Heart left ventricle (tissue), 16 donors: ENCODE data around the gene TRIML2. TPM values are rescaled to one million over a fixed set of nuclear protein-coding genes. Genes with fewer than 3 reads are reported as not detected.

Source experiments
- ATAC-seq, 4 donors: fragments of 200-7000 bp; cut with Tn5 transposase; one replicate each; pipeline ENCODE4 v1.9.1; 2020 to 2022; ENCODE audit warnings: moderate library complexity in 4 of 4, mild to moderate bottlenecking in 3 of 4, moderate number of reproducible peaks in 1 of 4
- DNase-seq, 5 donors: peaks; one replicate each; pipeline ENCODE4 v3.0.0-alpha.2; 2020
- H3K27ac ChIP-seq, 12 donors: fragments of 200-600 bp; sonication (generic) in 4 of 12; one replicate each; pipeline versions ENCODE4 v1.5.0 to v1.8.0; 2016 to 2022; ENCODE audit warnings: mild to moderate bottlenecking in 2 of 12
- H3K27me3 ChIP-seq, 9 donors: fragments of 200-600 bp; sonication (generic) in 2 of 9; one replicate each; pipeline versions ENCODE4 v1.5.1 to v1.8.0; 2016 to 2022; ENCODE audit warnings: mild to moderate bottlenecking in 3 of 9
- H3K36me3 ChIP-seq, 9 donors: fragments of 200-600 bp; sonication (generic) in 2 of 9; one replicate each; pipeline versions ENCODE4 v1.5.0 to v1.8.0; 2018 to 2022; ENCODE audit warnings: mild to moderate bottlenecking in 2 of 9
- H3K4me1 ChIP-seq, 12 donors: fragments of 200-600 bp; sonication (generic) in 4 of 12; one replicate each; pipeline versions ENCODE4 v1.5.0 to v1.8.0; 2016 to 2022; ENCODE audit warnings: mild to moderate bottlenecking in 3 of 12
- H3K4me3 ChIP-seq, 12 donors: fragments of 200-600 bp; sonication (generic) in 4 of 12; one replicate each; pipeline versions ENCODE4 v1.5.0 to v1.8.0; 2017 to 2022; ENCODE audit warnings: mild to moderate bottlenecking in 9 of 12, moderate library complexity in 4 of 12
- H3K9me3 ChIP-seq, 12 donors: fragments of 200-600 bp; sonication (generic) in 4 of 12; one replicate each; pipeline versions ENCODE4 v1.5.0 to v1.8.0; 2016 to 2022; ENCODE audit warnings: mild to moderate bottlenecking in 1 of 12
- CTCF ChIP-seq, 12 donors: fragments of 200-600 bp; sonication (generic) in 4 of 12; IDR thresholded peaks; one replicate each; pipeline versions ENCODE4 v1.5.0 to v1.8.0; 2018 to 2022; ENCODE audit warnings: antibody characterized with exemption in 12 of 12, mild to moderate bottlenecking in 5 of 12
- POLR2A ChIP-seq, 2 donors: fragments of 450-650 bp; IDR thresholded peaks; one replicate each; pipeline ENCODE4 v1.6.1; 2017; ENCODE audit warnings: antibody characterized with exemption in 2 of 2, mild to moderate bottlenecking in 2 of 2, moderate library complexity in 2 of 2
- WGBS, 4 donors: extraction: QIAGEN DNeasy Blood & Tissue Kit in 2 of 4; methylation state at CpG; one replicate each; pipeline versions ENCODE4 v1.1.5 to v1.1.7; 2013 to 2018; 5-methylcytosine and 5-hydroxymethylcytosine counted together
- intact Hi-C, 10 donors: fragments of 100-400 bp; cut with DNase I; formaldehyde crosslinking; loops; one replicate each; pipeline versions ENCODE4 v1.11.1 to v1.14.2; 2022
- long read RNA-seq, 3 donors: library from polyadenylated mRNA; unstranded; transcript quantifications; one replicate each; pipeline ENCODE4 v2.0.0, GENCODE V29; 2020 to 2021
- polyA plus RNA-seq, 2 donors: library from polyadenylated mRNA; stranded (reverse); fragments of 200-250 nt; gene quantifications; one replicate each; pipeline ENCODE4 v1.2.3, GENCODE V29; 2013
- total RNA-seq, 9 donors: library from RNA; depleted of rRNA in 2 of 9; stranded (reverse); fragments of >200 nt in 2 of 9; fragmentation: NEBNext Ultra II Directional in 3 of 9; extraction: Animal tissue kit (Norgen Biotek cat#: 25700) in 3 of 9; gene quantifications; one replicate each; pipeline versions ENCODE4 v1.1.0 to v1.2.4, GENCODE V29; 2016 to 2023
- donor health status: ischemic (EF 13 %, LVEDD 7.1; RV severe dilation, severe dysfunction).
- donor health status: healthy with polysubstance abuse.
- donor health status: DM: no; HTN: yes; CAD: no.
- donor health status: DM: no; HTN: no; CAD: no.
- donor health status: ischemic (EF 25% LVEDD 6.9; RV normal size, moderate dysfunction).
- donor health status: ischemic (EF 25% LVEDD 5.7; RV mildly dilated, moderate dysfunction).
- donor health status: healthy.
- donor health status: DM: yes; HTN: yes; CAD: no.
- donor health status: ischemic (EF 35%, LVEDD 5.7; RV mildly dilated, moderate dysfunction).
- donor health status: nonischemic (EF 11% LVEDD 7.7; RV severe dilation, severe dysfunction).
- donor health status: DM: yes; HTN: yes; CAD: no.
- donor health status: PGD.
- donor health status: ischemic (EF 29% LVEDD 5.4; RV normal size, mild dysfunction).
- donor health status: nonischemic (EF 23%, LVEDD 6.1; RV moderate dilation, normal function).

Gene TRIML2
- total RNA-seq, result not detected
- not detected for polyA plus RNA-seq
- long read RNA-seq, donor 1, result 0 reads
- long read RNA-seq, donor 2, result 0 reads
- long read RNA-seq, donor 3, result 0 reads

GRCh38 chr4:188109157-188109755 is at the start of gene TRIML2:
TSS of gene TRIML2 (minus strand) at chr4:188109603. CDS start at chr4:188105368, 4,235 bp downstream.
- intact Hi-C loops, result no loop called here
- peaks cover 0 to 6% (median 0%) of the 10 kb centered on the region in 9 donors for H3K27me3 ChIP-seq
- no peak for TF ChIP-seq POLR2A (IDR thresholded peaks at IDR 0.05)
- no peak for TF ChIP-seq CTCF (IDR thresholded peaks at IDR 0.05)
- no peaks in the 10 kb centered on the region for H3K36me3 ChIP-seq
- no peaks in the 10 kb centered on the region for H3K4me1 ChIP-seq
- WGBS, 4 donors, result 32 to 49% (median 37%) methylated on average over 11 of the region's 11 CpGs
- ATAC-seq, result no peak
- H3K9me3 ChIP-seq, result peaks cover 0 to 16% (median 0%) of the 10 kb centered on the region in 12 donors
- H3K4me3 ChIP-seq, result no peak within 1 kb of the TSS
- no peak for DNase-seq
- H3K27ac ChIP-seq, result no peak within 1 kb of the TSS

- ATAC-seq (no peak), DNase-seq (no peak)
- TF ChIP-seq POLR2A (IDR thresholded peaks at IDR 0.05) (no peak), CTCF (IDR thresholded peaks at IDR 0.05) (no peak)
- Histone ChIP-seq H3K4me3 (no peak overlapping the region), H3K4me1 (no peaks in the 10 kb centered on the region), H3K36me3 (no peaks in the 10 kb centered on the region), H3K9me3 (peaks cover 0 to 21% (median 4%) of the 10 kb centered on the region in 12 donors), H3K27me3 (no peaks in the 10 kb centered on the region), H3K27ac (no peak overlapping the region)
- intact Hi-C loops, result no loop called here
- 94 to 97% (median 94%) methylated on average over 10 of the region's 10 CpGs for WGBS, 4 donors
Observed at GRCh38 chr4:188158336-188158735, 48.9 kb upstream of the TRIML2 start.

GRCh38 chr4:188154668-188155405 is 45.4 kb upstream of the TRIML2 start:
- TF ChIP-seq POLR2A (IDR thresholded peaks at IDR 0.05), result no peak
- no peak for TF ChIP-seq CTCF (IDR thresholded peaks at IDR 0.05)
- H3K36me3 ChIP-seq, result no peaks in the 10 kb centered on the region
- no peaks in the 10 kb centered on the region for H3K27me3 ChIP-seq
- WGBS, 4 donors, result 77 to 86% (median 84%) methylated on average over 11 of the region's 11 CpGs
- H3K4me1 ChIP-seq, result no peaks in the 10 kb centered on the region
- peaks cover 0 to 21% (median 5%) of the 10 kb centered on the region in 12 donors for H3K9me3 ChIP-seq
- ATAC-seq, result no peak
- intact Hi-C loops, result no loop called here
- H3K27ac ChIP-seq, result no peak overlapping the region
- H3K4me3 ChIP-seq, result no peak overlapping the region
- no peak for DNase-seq

- intact Hi-C loops, result no loop called here
- H3K9me3 ChIP-seq, result peaks cover 0 to 6% (median 0%) of the 10 kb centered on the region in 12 donors
- H3K27me3 ChIP-seq, result no peaks in the 10 kb centered on the region
- no peak overlapping the region for H3K4me3 ChIP-seq
- ATAC-seq, result no peak
- H3K36me3 ChIP-seq, result no peaks in the 10 kb centered on the region
- H3K27ac ChIP-seq, result no peak overlapping the region
- H3K4me1 ChIP-seq, result no peaks in the 10 kb centered on the region
- no peak for DNase-seq
- TF ChIP-seq POLR2A (IDR thresholded peaks at IDR 0.05) (no peak), CTCF (IDR thresholded peaks at IDR 0.05) (no peak)
- 90 to 96% (median 93%) methylated on average over 6 of the region's 6 CpGs for WGBS, 4 donors
Observed at GRCh38 chr4:188147776-188148175, 38.4 kb upstream of the TRIML2 start.
